ENCODE data around the gene ACAN.
"Not testable (repeated sequence)": the region's sequence is repeated elsewhere in the genome, so short reads cannot be mapped to it uniquely, and the experiment has no call there.

Gene ACAN

DNA sequence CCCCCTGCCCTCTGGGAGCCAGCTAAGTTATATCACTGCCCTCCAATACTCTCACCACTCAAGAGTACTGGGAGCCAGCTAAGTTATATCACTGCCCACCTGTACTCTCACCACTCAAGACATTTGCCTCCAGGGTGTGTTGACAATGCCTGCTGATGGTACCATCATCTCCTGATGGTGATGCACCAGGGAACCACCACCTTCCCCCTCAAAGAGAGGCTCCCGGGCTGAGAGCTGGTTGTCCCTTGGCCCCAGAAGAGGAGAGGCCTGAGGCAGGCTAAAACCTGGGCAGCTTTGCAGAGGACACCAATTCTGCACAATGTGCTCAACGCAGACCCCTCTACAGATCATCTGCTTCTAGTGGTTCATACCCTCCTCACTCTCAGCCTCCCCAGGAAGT, 99.6 kb downstream of the ACAN start:
- DNase-seq (ENCODE audit: low read depth): no peak

DNA sequence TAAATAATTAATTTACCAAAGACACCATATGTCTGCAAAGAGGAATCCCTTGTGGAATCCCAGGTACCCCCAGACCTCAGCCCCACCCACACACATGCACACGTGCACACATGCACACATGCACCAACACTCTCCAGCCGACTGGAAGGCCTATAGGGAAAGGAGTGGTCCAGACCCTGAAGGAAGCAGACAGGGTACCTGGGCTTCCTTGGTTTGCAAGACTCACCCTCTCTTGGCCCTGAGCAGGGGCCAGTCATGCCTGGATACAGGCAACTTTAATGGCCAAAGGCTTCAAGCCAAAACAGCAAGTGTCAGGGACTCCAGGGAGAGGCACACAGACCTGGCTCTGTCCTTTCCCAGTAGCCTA, 101.0 kb downstream of the ACAN start:
- DNase-seq (ENCODE audit: low read depth): no peak

DNA sequence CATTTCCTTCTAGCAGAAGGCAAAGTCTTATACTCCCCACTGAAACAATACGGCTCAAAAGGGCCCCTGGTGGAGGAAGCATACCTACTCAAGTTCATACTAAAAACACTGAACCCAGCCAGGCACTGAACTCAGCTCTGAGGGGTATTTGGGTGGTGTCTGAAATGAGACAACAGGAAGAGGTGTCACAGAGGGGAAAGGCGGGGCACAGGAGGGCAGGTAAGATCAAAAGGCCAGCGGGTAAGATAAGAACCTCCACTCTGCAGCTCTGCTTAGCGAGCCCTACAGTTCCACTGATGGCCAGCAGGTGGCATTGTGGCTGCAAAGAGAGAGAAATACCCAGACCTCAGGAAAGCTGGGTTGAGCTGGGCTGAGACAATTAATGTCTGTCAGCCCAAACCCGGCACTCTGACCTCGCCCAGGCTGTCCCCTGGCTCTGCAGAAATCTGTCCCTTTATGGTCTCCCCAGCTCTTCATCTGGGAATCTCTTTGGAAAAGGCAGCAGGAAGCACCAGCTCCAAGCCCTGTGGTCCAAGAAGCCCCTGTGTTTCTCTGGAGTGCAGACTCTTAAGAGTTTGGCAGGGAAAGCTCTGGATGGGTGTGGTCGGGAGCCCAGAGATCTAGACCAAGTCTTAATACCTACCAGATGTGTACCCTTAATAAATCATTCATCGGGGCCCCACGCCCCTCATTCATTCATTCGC, 101.5 kb downstream of the ACAN start:
- DNase-seq (ENCODE audit: low read depth): peak; percentile 81

DNA sequence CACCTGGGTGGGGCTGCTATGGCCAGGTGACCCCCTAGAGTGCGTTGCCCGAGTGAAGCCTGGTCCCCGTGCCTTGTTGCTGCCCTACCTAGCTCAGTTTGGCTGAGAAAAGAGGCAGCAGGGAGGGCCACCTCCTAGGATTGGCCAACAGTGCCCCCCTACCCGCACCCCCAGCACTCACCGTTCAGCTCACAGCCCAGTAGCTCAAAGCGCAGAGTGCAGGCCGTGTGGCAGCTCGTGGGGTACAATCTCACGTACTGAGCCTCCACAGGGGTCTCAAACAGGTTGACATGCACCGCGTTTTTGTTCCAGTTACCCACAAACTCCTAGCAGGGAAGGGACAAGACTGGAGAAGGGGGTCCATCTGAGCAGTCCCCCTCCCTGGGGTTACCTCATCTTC, 102.3 kb downstream of the ACAN start:
- DNase-seq (ENCODE audit: low read depth): no peak

DNA sequence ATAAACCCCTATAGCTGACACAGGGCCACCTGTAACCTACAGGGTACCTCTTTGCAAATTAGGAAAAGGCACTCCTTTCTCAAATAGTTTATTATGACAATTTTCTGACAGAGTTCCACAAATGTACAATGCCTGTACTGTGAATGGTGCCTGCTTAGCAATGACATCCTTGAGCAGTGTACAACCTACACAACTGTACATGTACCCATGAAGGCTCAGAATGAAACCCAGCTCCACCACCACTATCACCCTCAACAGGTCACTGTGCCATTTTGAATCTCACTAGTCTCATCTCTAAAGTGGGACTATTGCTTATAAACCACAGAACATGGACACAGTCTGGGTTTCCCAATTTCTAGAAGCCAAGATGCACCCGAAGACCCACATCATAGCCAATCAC, 102.9 kb downstream of the ACAN start:
- DNase-seq (ENCODE audit: low read depth): no peak

DNA sequence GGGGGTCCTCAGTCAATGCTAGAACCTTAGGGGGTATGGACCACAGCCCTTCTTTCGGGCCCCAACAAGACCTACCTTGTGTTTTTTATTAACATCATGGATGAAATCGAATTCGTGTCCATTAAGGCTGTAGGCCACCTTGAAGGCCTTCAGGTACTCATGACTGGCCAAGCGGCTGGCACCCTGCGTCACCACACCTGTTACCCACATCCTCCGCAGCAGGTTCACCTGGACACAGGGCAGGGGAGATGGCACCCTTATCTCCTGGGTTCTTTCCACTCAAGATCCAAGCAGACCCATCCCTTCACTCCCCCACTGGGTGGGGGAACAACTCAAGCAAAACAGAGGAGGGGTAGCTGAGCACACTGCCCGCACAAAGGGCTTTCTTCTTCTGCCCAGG, 103.3 kb downstream of the ACAN start:
- no peak for DNase-seq (ENCODE audit: low read depth)

DNA sequence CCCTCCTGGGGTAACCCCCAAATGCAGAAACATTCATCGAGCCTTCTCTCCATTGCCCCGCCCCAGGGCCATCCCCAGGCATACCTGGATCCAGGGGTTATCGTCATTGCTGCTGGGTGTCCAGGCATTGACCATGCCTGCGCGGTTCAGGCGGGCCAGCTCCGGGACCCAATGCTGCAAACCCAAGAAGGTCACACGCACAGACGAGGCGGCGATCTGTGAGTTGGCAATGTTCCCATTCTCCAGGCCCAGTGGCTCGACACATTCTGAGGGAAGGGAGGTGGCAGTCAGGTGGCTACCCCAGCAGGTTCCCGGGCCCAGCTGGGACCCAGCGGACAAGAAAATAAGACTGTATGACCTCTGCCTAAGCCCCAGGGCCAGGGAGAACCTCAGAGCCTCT, 103.9 kb downstream of the ACAN start:
- no peak for DNase-seq (ENCODE audit: low read depth)

DNA sequence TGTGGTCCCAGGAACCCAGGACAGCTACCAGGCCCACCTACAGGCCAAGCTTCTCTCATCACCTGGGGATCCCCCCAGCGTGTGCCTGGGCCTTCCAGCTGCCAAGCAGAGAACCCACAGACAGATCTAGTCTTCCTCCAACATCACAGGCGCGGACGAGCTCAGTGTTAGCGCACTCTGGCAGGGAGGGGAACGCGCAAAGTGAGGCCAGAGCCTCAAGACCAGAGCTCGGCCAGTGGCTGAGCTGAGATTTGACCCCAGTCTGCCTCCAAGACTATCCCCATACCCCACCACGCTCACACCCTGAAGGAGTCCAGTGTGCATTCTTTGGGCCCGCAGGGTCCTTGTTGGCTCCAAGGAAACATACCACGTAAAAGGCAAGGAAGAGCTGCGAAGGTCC, 104.9 kb downstream of the ACAN start:
- no peak for DNase-seq (ENCODE audit: low read depth)

DNA sequence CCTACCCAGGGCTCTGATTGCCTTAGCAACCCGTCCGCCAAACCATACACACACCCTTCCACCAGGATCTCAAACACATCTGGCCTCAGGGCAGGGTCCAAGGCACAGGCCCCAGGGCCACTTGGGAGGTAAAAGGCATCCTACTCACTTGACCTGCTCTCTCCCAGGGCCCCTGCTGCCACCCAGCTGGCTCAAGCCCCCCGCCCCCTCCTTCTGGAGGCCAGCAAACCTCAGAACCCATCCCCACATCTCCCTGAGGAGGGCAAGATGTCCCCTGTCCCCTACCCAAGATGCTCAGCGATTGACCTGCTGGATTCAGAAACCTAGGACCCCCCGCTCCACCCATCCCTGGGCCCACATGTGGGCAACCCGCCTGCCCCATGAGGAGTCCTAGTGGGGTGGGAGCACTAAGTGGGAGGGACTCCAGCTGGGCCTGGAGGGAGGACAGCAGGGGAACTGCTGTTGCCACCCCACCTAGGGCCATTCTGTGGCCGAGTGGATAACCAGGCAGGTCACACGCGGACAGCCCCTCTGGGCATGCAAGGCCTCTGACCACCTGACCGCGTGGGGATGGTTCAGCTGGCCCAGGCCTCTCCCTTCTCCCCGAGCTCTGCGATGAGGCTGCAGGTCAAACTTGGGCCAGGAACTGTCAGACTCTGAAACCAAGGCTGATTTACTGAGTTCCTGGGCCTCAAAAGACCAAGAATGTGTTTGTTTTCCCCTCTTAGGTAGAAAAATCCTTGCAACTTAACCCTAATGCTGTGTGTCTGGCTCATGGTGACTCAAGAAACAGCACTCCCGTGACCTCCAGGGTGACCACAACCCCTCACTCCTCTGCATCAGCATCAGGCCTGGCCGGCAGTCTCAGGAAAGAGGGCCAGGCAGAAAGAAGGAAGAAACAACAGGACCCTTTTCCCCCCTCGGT, 105.7 kb downstream of the ACAN start:
- no peak for DNase-seq (ENCODE audit: low read depth)

DNA sequence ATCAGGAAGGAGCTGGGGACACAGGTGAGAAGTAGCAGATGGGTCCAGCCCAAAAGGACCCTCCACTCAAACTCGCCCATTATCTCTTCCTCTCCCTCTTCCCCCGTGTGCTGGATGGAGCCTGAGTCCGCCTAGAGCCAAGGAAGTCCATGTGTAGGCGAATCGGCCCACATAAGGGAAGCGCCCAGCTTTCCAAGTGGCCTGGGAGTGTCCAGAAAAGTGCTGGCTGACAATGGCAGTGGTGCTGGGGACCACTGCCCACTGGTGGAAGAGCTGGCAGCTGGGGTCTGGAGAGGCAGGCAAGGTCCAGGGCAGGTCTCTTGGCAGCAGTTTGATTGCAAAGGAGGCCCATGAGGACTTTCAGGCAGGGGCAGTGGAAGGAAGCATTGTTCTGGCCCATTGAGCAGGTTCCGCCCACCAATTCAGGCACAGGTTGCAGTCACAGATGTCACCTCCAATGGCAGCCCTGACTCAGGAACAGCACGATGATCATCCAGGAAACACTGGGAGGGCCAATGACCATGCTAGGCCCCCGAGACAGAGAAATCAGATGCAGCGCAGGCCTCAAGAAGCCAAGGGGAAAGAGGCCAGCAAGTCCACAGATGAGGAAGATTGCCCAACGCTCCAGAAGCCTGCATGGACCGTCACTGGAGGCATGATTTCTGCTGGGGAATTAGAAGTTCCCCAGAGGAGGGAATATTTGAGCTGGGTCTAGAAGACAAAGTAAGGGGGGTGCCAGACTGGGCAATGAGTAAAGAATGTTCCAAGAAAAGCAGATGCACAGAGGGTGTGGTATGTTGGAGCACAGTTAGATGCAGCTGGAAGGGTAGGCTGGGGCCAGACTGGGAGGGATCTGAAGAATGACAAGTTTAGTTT, 107.0 kb downstream of the ACAN start:
- no peak for DNase-seq (ENCODE audit: low read depth)

DNA sequence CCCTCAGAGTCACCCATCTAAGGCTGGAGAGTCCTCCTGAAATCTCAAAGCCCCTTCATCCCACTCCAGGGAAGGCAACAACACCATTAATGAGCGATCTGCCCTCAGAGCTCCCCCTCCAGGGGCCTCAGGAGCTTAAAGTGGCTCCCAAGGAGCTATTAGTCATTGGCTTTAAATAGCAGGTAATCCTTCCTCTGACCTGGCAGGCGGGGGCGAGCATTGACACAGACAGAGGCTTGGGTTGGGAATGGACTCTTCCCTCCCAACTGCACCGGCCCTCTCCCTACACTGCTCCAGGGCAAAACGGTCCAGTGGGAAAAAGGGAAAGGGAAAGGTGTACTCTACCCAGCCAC, 108.5 kb downstream of the ACAN start:
- DNase-seq (ENCODE audit: low read depth): no peak

DNA sequence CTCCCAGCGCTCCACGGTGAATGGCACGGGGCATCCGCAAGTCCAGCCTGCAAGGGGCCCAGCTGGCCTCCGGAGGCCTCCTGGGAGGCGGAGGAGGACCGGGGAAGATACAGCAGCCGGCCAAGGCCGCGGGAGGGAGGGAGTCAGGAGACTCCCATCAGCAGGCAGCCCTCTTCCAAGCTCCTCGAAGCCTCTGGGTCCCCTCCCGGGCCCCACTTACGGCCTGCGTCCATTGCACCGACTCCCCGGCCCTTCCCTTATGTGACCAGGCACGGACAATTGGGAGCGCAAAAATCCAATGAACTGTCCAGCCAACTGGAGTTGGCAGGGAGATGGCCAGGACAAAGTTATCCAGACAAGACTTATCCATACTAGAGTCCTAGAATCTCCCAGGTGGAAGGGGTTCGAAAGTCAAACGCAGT, 109.3 kb downstream of the ACAN start:
- DNase-seq (ENCODE audit: low read depth): no peak

DNA sequence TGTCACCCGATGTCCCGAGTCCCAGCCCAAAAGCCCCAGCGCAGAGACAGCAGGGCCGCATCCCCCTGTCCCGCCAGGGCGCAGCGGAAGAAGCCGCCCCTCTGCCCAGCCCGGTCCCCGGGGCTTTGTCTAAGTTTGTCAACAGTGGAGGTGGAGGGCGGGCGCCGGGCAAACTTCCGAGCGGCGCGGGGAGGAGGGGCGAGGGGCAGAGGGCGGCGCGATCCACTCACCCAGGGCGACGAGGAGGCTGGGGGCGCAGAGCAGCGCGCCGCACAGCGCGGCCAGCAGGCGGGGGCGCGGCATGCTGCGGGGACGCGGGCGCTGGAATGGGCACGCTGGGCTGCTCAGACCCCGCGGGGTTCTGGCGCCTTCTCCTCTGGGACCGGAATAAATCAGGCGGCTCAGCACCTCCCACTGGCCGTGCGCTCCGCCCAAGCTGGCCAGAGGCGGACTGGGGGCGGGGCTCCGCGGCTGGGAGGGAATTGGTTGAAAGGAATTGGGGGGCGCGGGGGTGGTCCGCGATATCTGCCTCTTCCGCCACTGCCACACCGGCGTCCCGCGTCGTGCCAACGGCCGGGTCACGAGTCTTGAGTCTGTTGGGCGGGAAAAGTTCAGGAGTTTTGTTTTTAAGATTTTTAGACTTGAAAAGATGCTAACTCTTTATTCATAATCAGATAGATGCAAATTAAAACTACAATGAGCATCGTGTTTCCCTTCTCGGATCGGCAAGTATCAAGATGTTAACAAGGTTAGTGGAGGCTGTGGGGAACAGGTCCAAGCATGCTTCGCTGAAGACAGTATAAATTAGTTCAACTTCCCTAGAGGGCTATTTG, 110.0 kb downstream of the ACAN start, which contains the start of gene MFGE8:
TSS of gene MFGE8 (minus strand) at position 363 of the 833 bp plus-strand sequence. CDS start at position 303, 60 bp downstream.
- peak; percentile 47 for DNase-seq (ENCODE audit: low read depth)

DNA sequence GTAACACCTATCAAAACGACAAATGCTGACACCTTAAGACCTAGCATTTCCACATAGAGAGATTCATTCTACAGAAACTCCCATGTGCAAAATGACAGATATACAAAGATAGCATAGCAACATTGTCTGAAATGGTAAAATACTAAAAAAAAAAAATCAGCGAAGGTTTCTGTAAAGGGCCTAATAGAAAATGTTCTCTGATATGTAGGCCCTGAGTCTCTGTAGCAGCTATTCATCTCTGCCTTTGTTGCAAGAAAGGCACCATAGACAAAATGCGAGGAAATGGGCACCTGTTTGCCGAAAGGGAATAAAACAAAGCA, 110.6 kb downstream of the ACAN start:
- no peak for DNase-seq (ENCODE audit: low read depth)

DNA sequence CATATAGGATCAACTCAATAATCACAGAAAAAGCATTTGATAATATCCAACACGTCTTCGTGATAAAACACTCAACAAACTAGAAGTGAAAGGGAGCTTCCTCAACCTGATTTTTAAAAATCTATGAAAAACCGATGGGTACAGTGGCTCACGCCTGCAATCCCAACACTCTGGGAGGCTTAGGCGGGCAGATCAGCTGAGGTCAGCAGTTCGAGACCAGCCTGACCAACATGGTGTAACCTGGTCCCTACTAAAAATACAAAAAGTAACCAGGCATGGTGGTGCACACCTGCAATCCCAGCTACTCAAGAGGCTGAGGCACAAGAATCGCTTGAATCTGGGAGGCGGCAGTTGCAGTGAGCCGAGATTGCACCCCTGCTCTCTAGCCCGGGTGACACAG, 112.1 kb downstream of the ACAN start:
- DNase-seq (ENCODE audit: low read depth): no peak

DNA sequence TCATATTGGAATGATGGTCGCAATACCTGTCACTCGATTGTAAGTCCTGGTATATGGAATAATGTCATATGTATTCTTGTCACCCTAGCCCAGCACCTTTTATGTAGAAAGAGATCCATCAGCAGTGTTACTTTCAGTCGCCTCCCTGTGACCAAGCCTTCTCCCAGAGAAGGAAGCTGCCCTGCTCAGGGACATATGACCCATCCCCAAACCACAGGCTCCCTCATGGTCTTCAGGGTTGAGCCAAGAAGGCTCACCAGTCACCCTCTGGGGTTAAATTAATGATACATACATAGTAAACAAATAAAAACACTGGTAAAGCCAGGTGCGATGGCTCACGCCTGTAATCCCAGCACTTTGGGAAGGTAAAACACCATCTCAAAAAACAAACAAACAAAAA, 114.5 kb downstream of the ACAN start:
- no peak for DNase-seq (ENCODE audit: low read depth)

DNA sequence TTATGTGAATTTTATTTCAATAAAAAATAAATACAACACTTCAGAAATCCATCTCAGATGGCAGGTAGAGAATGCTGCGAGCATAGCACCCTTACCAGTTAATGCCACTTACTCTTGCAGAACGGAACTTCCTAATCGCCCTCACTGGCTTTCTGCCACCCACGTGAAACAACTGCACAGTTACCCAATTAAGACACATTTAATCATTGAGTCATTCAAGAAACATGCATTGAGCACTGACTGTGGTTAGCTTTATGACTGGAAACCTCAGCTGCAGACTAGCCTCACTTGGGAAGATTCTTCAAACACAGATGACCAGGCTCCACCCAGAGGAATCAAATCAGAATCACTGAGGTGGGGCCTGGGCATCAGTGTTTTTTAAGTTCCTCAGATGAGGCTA, 115.5 kb downstream of the ACAN start:
- no peak for DNase-seq (ENCODE audit: low read depth)

DNA sequence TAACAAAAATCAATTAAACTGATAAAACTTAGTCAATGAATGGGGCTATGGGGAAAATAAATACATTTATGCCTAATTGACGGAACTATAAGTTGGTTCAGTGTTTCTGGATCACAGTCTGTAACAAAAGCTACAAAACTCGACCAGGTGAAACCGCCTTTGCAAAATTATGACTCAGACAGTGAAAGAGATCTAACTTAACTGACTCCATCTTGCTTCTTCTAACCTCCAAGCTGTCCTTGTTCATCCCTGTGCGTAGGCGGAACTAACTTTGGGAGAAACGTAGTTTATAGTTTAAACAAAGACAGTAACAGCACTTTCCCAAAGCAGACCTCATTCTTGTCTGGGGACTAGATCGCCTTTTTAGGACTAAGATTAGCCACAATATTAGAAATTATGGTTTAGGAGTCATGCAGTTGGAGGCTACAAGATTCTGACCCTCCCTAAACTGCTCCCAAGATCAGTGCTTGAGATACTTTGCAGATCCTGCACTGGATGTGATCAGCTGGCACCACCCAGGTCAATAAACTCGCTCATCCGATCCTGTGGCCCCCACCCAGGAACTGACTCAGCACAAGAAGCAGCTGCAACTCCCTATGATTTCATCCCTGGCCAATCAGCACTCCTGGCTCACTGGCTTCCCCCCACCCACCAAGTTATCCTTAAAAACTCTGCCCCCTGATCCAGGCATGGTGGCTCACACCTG, 117.1 kb downstream of the ACAN start:
- no peak for DNase-seq (ENCODE audit: low read depth)

DNA sequence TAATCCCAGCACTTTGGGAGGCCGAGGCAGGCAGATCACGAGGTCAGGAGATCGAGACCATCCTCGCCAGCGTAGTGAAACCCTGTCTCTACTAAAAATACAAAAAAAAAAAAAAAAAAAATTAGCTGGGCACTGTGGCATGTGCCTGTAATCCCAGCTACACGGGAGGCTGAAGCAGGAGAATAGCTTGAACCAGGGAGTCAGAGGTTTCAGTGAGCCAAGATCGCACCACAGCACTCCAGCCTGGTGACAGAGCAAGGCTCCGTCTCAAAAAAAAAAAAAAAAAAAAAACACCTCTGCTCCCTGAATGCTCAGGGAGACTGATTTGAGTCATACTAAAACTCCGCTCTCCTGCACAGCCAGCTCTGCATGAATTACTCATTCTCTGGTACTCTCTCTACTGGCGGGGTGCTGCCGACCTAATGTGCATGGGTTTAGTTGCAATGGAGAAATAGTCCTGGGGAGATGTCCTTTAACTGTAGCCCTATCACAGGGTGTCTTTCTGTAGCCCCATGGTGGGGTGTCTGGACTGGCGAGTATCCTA, 117.7 kb downstream of the ACAN start:
- DNase-seq (ENCODE audit: low read depth): not testable (repeated sequence)
